Mucosa of stomach (tissue), 1 donor: ENCODE measurements around the gene FGF4.

ENCODE experiments used
- H3K27me3 ChIP-seq: one replicate; pipeline ENCODE4 v1.7.0; 2013; ENCODE audit warnings: mild to moderate bottlenecking, low read length; ENCODE audit not compliant: control insufficient read depth, insufficient read depth
- H3K36me3 ChIP-seq: one replicate; pipeline ENCODE4 v1.7.0; 2013; ENCODE audit warnings: low read length; ENCODE audit not compliant: control insufficient read depth, insufficient read depth
- H3K4me1 ChIP-seq: one replicate; pipeline ENCODE4 v1.7.0; 2013; ENCODE audit warnings: mild to moderate bottlenecking, low read length; ENCODE audit not compliant: control insufficient read depth, insufficient read depth
- H3K4me3 ChIP-seq: one replicate; pipeline ENCODE4 v1.7.0; 2013; ENCODE audit warnings: low read length
- H3K9ac ChIP-seq: one replicate; pipeline ENCODE4 v1.7.0; 2013; ENCODE audit warnings: mild to moderate bottlenecking, low read length, moderate library complexity
- H3K9me3 ChIP-seq: one replicate; pipeline ENCODE4 v1.7.0; 2013; ENCODE audit warnings: mild to moderate bottlenecking, low read length, moderate library complexity; ENCODE audit not compliant: control insufficient read depth
- donor health status: Pancreatic carcinoma.

FGF4 gene

DNA sequence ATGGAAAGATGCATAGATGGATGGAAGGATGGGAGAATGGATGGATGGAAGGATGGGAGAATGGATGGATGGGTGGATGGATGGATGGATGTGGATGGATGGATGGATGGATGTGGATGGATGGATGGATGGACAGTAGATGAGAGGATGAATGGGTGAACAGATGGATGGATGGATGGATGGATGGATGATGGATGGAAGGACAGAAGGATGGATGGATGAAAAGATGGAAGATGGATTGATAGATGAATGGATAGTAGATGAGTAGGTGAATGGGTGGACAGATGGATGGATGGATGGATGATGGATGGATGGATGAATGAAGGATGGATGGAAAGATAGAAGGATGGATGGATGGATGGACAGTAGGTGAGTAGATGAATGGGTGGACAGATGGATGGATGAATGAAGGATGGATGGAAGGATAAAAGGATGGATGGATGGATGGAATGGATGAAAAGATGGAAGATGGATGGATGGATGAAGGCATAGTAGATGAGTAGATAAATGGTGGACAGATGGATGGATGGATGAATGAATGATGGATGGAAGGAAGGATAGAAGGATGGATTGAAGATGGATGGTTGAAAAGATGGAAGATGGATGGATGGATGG, 28.6 kb upstream of the FGF4 start:
- no peaks in the 10 kb centered on the region for H3K4me1 ChIP-seq
- no peaks in the 10 kb centered on the region for H3K9me3 ChIP-seq
- H3K4me3 ChIP-seq: no peak overlapping the region
- H3K27me3 ChIP-seq: peaks cover 5% of the 10 kb centered on the region
- no peaks in the 10 kb centered on the region for H3K36me3 ChIP-seq
- no peak overlapping the region for H3K9ac ChIP-seq

DNA sequence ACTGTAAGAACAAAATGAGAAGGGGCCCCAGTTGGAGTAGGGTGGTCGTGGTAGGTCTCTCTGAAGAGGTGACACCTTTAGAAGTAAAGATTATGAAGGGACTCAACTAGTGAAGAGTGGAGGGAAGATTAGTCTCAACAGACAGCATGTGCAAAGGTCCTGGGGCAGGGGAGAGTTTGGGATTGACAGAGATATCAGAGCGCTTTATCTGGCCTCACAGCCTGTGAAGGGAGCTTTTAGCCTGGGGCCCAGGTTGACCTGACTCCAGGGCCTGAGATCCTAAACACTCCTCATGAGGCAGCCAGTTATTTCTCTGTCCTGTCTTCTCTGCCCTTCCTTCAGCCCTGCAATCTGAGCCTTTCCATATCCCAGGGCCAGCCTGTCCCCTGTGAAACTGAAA, 27.9 kb upstream of the FGF4 start:
- Histone ChIP-seq H3K4me1 (no peaks in the 10 kb centered on the region), H3K9me3 (no peaks in the 10 kb centered on the region), H3K27me3 (peaks cover 4% of the 10 kb centered on the region), H3K4me3 (no peak overlapping the region), H3K36me3 (no peaks in the 10 kb centered on the region), H3K9ac (no peak overlapping the region)

- Histone ChIP-seq H3K4me3 (no peak overlapping the region), H3K27me3 (peaks cover 6% of the 10 kb centered on the region), H3K9ac (no peak overlapping the region), H3K36me3 (no peaks in the 10 kb centered on the region), H3K9me3 (no peaks in the 10 kb centered on the region), H3K4me1 (no peaks in the 10 kb centered on the region)
Observed at GRCh38 chr11:69802590-69802989, 27.4 kb upstream of the FGF4 start.

GRCh38 chr11:69801513-69802335, 26.6 kb upstream of the FGF4 start:
- H3K9ac ChIP-seq: no peak overlapping the region
- peaks cover 6% of the 10 kb centered on the region for H3K27me3 ChIP-seq
- H3K4me3 ChIP-seq: no peak overlapping the region
- H3K36me3 ChIP-seq: no peaks in the 10 kb centered on the region
- no peaks in the 10 kb centered on the region for H3K9me3 ChIP-seq
- no peaks in the 10 kb centered on the region for H3K4me1 ChIP-seq

GRCh38 chr11:69800278-69800677, 25.1 kb upstream of the FGF4 start:
- Histone ChIP-seq H3K9me3 (no peaks in the 10 kb centered on the region), H3K9ac (no peak overlapping the region), H3K27me3 (peaks cover 6% of the 10 kb centered on the region)

GRCh38 chr11:69799582-69799981, 24.4 kb upstream of the FGF4 start:
- Histone ChIP-seq H3K9me3 (no peaks in the 10 kb centered on the region), H3K36me3 (no peaks in the 10 kb centered on the region), H3K9ac (no peak overlapping the region), H3K4me3 (no peak overlapping the region), H3K4me1 (no peaks in the 10 kb centered on the region), H3K27me3 (peaks cover 6% of the 10 kb centered on the region)

More at GRCh38 chr11:69800278-69800677, 25.1 kb upstream of the FGF4 start:
- Histone ChIP-seq H3K4me3 (no peak overlapping the region), H3K36me3 (no peaks in the 10 kb centered on the region), H3K4me1 (no peaks in the 10 kb centered on the region)

GRCh38 chr11:69799097-69799496, 24.0 kb upstream of the FGF4 start:
- H3K4me1 ChIP-seq: no peaks in the 10 kb centered on the region
- no peaks in the 10 kb centered on the region for H3K36me3 ChIP-seq
- peaks cover 6% of the 10 kb centered on the region for H3K27me3 ChIP-seq
- H3K4me3 ChIP-seq: no peak overlapping the region
- no peak overlapping the region for H3K9ac ChIP-seq
- no peaks in the 10 kb centered on the region for H3K9me3 ChIP-seq

- peaks cover 6% of the 10 kb centered on the region for H3K27me3 ChIP-seq
- no peak overlapping the region for H3K4me3 ChIP-seq
- no peaks in the 10 kb centered on the region for H3K36me3 ChIP-seq
- no peak overlapping the region for H3K9ac ChIP-seq
- H3K4me1 ChIP-seq: no peaks in the 10 kb centered on the region
- no peaks in the 10 kb centered on the region for H3K9me3 ChIP-seq
Observed at GRCh38 chr11:69797737-69798528, 22.8 kb upstream of the FGF4 start.

GRCh38 chr11:69797156-69797555, 22.0 kb upstream of the FGF4 start:
- H3K4me3 ChIP-seq: no peak overlapping the region

DNA sequence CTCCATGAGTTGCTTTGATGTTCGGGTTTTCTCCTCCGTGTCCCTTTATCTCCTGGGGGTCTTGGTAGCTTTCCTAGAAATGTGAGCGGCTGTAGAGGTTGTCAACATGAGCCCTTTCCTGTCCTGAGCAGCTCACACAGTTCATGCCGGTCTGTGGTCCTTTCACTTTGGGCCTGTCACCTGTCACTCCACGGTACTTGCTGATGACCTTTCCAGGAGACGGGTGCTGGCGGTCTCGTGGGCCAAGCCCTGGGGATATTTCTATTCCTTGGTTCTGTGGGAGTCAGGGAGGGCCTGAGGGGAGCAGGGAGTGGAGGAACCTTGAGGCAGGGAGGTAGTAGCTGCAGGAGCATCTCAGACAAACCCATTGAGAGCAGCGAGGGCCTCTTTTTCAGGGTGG, 20.9 kb upstream of the FGF4 start:
- peaks cover 6% of the 10 kb centered on the region for H3K27me3 ChIP-seq
- no peak overlapping the region for H3K4me3 ChIP-seq
- no peaks in the 10 kb centered on the region for H3K4me1 ChIP-seq
- H3K9ac ChIP-seq: no peak overlapping the region
- no peaks in the 10 kb centered on the region for H3K9me3 ChIP-seq
- H3K36me3 ChIP-seq: no peaks in the 10 kb centered on the region

More at GRCh38 chr11:69797156-69797555, 22.0 kb upstream of the FGF4 start:
- Histone ChIP-seq H3K4me1 (no peaks in the 10 kb centered on the region), H3K9ac (no peak overlapping the region), H3K9me3 (no peaks in the 10 kb centered on the region), H3K27me3 (peaks cover 6% of the 10 kb centered on the region), H3K36me3 (no peaks in the 10 kb centered on the region)

- H3K27me3 ChIP-seq: no peaks in the 10 kb centered on the region
- H3K9ac ChIP-seq: no peak overlapping the region
- H3K4me3 ChIP-seq: no peak overlapping the region
- H3K36me3 ChIP-seq: no peaks in the 10 kb centered on the region
- no peaks in the 10 kb centered on the region for H3K9me3 ChIP-seq
- no peaks in the 10 kb centered on the region for H3K4me1 ChIP-seq
Observed at GRCh38 chr11:69791276-69792180, 16.4 kb upstream of the FGF4 start.
